Colonic mucosa (tissue), 4 donors: ENCODE results near the gene EVA1C. TPM values are rescaled to one million over a fixed set of nuclear protein-coding genes. Genes with fewer than 3 reads are reported as not detected.
A peak's percentile ranks its signal among the peaks of the same experiment; 100 is the strongest.

ENCODE experiments used
- DNase-seq: peaks from one replicate; pipeline ENCODE4 v3.0.0-alpha.2; 2020
- H3K27ac ChIP-seq: fragments of 200-600 bp; one replicate; pipeline ENCODE4 v1.8.0; 2021
- H3K27me3 ChIP-seq: fragments of 200-600 bp; one replicate; pipeline ENCODE4 v1.8.0; 2021
- H3K36me3 ChIP-seq: fragments of 200-600 bp; one replicate; pipeline ENCODE4 v1.8.0; 2021
- H3K4me1 ChIP-seq: fragments of 200-600 bp; one replicate; pipeline ENCODE4 v1.8.0; 2021; ENCODE audit warnings: mild to moderate bottlenecking
- H3K4me3 ChIP-seq: fragments of 200-600 bp; one replicate; pipeline ENCODE4 v1.8.0; 2021
- H3K9ac ChIP-seq, 2 donors: one replicate each; pipeline ENCODE4 v1.7.0; 2013; ENCODE audit warnings: control low read depth in 2 of 2, low read depth in 2 of 2, low read length in 2 of 2
- H3K9me3 ChIP-seq: fragments of 200-600 bp; one replicate; pipeline ENCODE4 v1.8.0; 2021
- CTCF ChIP-seq: fragments of 200-600 bp; IDR thresholded peaks from one replicate; pipeline ENCODE4 v1.8.0; 2022; ENCODE audit warnings: antibody characterized with exemption, mild to moderate bottlenecking
- intact Hi-C: fragments of 100-400 bp; cut with DNase I; formaldehyde crosslinking; loops from one replicate; pipeline ENCODE4 v1.14.1; 2022
- total RNA-seq, 2 donors: library from RNA; stranded (reverse); fragmentation: NEBNext Ultra II Directional in 1 of 2; extraction: Animal tissue kit (Norgen Biotek cat#: 25700) in 1 of 2; gene quantifications; one replicate each; pipeline ENCODE4 v1.2.1, GENCODE V29; 2021
- donor health status: healthy.
- donor health status: DM: no; HTN: no; CAD: no.
- donor health status: DM: no; HTN: no; CAD: no.

Gene EVA1C
- total RNA-seq, 2 donors from 2014 or later, result 7.3 to 9.9 TPM

GRCh38 chr21:32469628-32470027 lies 57.1 kb downstream of the EVA1C start:
- no peak overlapping the region for H3K4me3 ChIP-seq
- TF ChIP-seq CTCF, result no peak
- DNase-seq, result no peak
- no peaks in the 10 kb centered on the region for H3K27me3 ChIP-seq
- H3K9me3 ChIP-seq, result no peaks in the 10 kb centered on the region
- H3K27ac ChIP-seq, result no peak overlapping the region
- no peaks in the 10 kb centered on the region for H3K36me3 ChIP-seq
- no peak overlapping the region for H3K9ac ChIP-seq
- intact Hi-C loops, result loop anchor here (10.0 kb wide), 1 partner anchor 595 kb away; the partner anchor contains the start of gene HUNK
- H3K4me1 ChIP-seq, result no peaks in the 10 kb centered on the region

DNA sequence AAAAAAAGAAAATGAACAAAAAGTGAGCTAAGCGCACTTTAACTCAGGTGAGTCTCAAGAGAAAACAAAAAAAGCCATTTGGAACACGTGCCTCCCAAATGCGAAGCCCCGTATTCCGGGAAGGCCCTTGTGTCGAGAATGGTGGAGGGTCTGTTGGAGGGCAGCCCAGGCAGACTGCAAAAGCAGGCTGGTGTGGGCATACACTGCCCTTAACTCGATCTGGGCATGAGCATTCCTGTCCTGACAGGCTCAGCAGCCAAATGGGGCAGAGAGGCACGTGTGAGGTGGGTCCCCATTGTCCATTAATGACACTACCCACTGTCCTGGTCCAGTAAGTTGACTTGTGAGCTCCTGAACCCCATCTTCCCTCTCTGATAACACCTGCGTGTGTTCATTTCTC lies 57.7 kb downstream of the EVA1C start:
- intact Hi-C loops, result loop anchor here (10.0 kb wide), 1 partner anchor 595 kb away; the partner anchor contains the start of gene HUNK

GRCh38 chr21:32472890-32473765 lies 60.6 kb downstream of the EVA1C start:
- Histone ChIP-seq H3K27ac (no peak overlapping the region), H3K9ac (no peak overlapping the region), H3K36me3 (no peaks in the 10 kb centered on the region), H3K4me1 (peaks cover 8% of the 10 kb centered on the region), H3K27me3 (no peaks in the 10 kb centered on the region), H3K4me3 (no peak overlapping the region), H3K9me3 (no peaks in the 10 kb centered on the region)
- intact Hi-C loops, result loop anchor here (10.0 kb wide), 1 partner anchor 598 kb away; the partner anchor contains the start of gene HUNK
- no peak for DNase-seq
- no peak for TF ChIP-seq CTCF

More for the DNA sequence above, 57.7 kb downstream of the EVA1C start:
- H3K4me1 ChIP-seq, result peaks cover 3% of the 10 kb centered on the region
- no peak overlapping the region for H3K4me3 ChIP-seq
- no peak for TF ChIP-seq CTCF
- H3K27me3 ChIP-seq, result no peaks in the 10 kb centered on the region
- no peak overlapping the region for H3K27ac ChIP-seq
- no peak overlapping the region for H3K9ac ChIP-seq
- no peaks in the 10 kb centered on the region for H3K9me3 ChIP-seq
- H3K36me3 ChIP-seq, result no peaks in the 10 kb centered on the region
- no peak for DNase-seq

DNA sequence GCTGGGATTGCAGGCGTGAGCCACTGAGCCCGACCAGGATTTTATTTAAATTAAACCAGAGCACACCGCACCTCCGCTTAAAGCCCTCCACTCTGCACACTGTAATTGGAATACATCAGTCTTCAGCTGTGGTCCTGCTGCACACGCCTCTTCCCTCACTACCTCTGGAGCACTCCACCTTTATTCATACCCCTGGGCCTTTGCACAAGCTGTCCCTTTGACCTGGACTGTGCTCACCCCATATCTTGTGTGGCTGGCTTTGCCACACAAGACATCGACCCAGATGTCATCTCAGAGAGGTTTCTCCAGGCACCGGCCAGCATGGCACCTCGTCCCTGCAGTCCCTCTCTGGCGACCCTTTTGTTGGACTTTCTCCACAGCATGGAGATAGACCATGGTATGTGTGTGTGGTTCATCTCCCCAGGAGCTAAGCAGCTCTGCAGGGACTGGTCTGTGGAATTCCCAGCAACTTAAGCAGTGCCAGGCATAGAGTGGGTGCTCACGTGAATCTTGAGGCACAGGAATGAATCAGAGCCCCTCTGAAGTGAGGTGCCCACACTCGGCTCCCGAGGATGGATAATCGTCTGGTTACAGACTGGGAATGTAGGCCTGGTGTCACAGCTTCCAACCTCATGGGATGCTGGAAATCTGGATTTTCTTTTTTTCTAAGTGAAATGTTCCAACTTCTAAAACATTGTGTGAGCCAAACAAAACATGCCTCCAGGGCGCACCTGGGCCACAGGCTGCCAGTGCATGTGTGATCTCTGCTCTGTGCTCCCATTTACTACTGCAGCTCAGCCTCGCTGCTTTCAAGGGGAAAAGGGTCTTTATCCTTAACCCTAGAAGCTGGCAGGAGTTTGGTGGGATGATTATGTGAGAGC lies 61.9 kb downstream of the EVA1C start:
- Histone ChIP-seq H3K27ac (no peak overlapping the region), H3K9ac (no peak overlapping the region), H3K4me1 (peaks cover 8% of the 10 kb centered on the region), H3K4me3 (no peak overlapping the region), H3K27me3 (no peaks in the 10 kb centered on the region), H3K9me3 (no peaks in the 10 kb centered on the region), H3K36me3 (no peaks in the 10 kb centered on the region)
- no peak for TF ChIP-seq CTCF
- no peak for DNase-seq
- intact Hi-C loops, result loop anchor here (10.0 kb wide), 1 partner anchor 600 kb away; the partner anchor contains the start of gene HUNK

GRCh38 chr21:32475162-32475812 lies 62.8 kb downstream of the EVA1C start:
- H3K9ac ChIP-seq, result peak overlapping the region in 1 of 2 donors; percentile 2
- no peaks in the 10 kb centered on the region for H3K9me3 ChIP-seq
- intact Hi-C loops, result loop anchor here (10.0 kb wide), 1 partner anchor 600 kb away; the partner anchor contains the start of gene HUNK
- H3K27me3 ChIP-seq, result no peaks in the 10 kb centered on the region
- H3K4me3 ChIP-seq, result no peak overlapping the region
- DNase-seq, result no peak
- no peaks in the 10 kb centered on the region for H3K36me3 ChIP-seq
- peaks cover 8% of the 10 kb centered on the region for H3K4me1 ChIP-seq
- peak overlapping the region; percentile 54 for H3K27ac ChIP-seq
- TF ChIP-seq CTCF, result no peak
